ENCODE data around the gene MTFMT. TPM values are rescaled to one million over a fixed set of nuclear protein-coding genes. Genes with fewer than 3 reads are reported as not detected.

The MTFMT gene
- total and polyA plus RNA-seq, 2 experiments from 2014 or later: 19.0 to 36.0 TPM

- H3K4me3 ChIP-seq: no peak overlapping the region
- no peaks in the 10 kb centered on the region for H3K27me3 Mint-ChIP-seq (ENCODE audit: insufficient read depth, low read depth, poor library complexity)
- no peak for TF ChIP-seq CTCF (conservative IDR thresholded peaks at IDR 0.05; ENCODE audit: low read depth in 2 of 2)
- TF ChIP-seq NANOG (IDR thresholded peaks at IDR 0.05; ENCODE audit: borderline replicate concordance): no peak
- TF ChIP-seq JUNB (IDR thresholded peaks at IDR 0.05; ENCODE audit: unreplicated experiment): no peak
- TF ChIP-seq STAT1 (IDR thresholded peaks at IDR 0.05; ENCODE audit: unreplicated experiment): no peak
- no peak for TF ChIP-seq ETS1 (IDR thresholded peaks at IDR 0.05)
- TF ChIP-seq EZH2phosphoT487 (IDR thresholded peaks at IDR 0.05; ENCODE audit: unreplicated experiment): no peak
- no peak for TF ChIP-seq ZNF114 (CRISPR knock-in tag; IDR thresholded peaks at IDR 0.05)
- TF ChIP-seq ZNF331 (CRISPR knock-in tag; IDR thresholded peaks at IDR 0.05; ENCODE audit: low read depth): no peak
- no peak for TF ChIP-seq REST (IDR thresholded peaks at IDR 0.05; ENCODE audit: unreplicated experiment)
- no peak for TF ChIP-seq EZH2 (IDR thresholded peaks at IDR 0.05; ENCODE audit: low read depth, unreplicated experiment)
- TF ChIP-seq POLR2AphosphoS5 (IDR thresholded peaks at IDR 0.05; ENCODE audit: low read depth): no peak
- no peak for TF ChIP-seq ZNF462 (CRISPR knock-in tag; IDR thresholded peaks at IDR 0.05)
- TF ChIP-seq CREB1 (CRISPR knock-in tag; IDR thresholded peaks at IDR 0.05; ENCODE audit: low read depth): no peak
Measured at GRCh38 chr15:65038836-65039235, 9.4 kb upstream of the MTFMT start.

More at GRCh38 chr15:65038836-65039235, 9.4 kb upstream of the MTFMT start:
- no peak overlapping the region for H3K4me3 Mint-ChIP-seq
- Histone ChIP-seq H3K79me2 (replicated peaks; ENCODE audit: insufficient read depth) (no peaks in the 10 kb centered on the region), H3K27me3 (ENCODE audit: insufficient read depth) (no peaks in the 10 kb centered on the region), H3K4me2 (no peak overlapping the region), H4K20me1 (replicated peaks; ENCODE audit: insufficient read depth) (no peaks in the 10 kb centered on the region), H3K9me2 (ENCODE audit: insufficient read depth) (no peaks in the 10 kb centered on the region), H3F3A (replicated peaks; ENCODE audit: low read depth) (no peaks in the 10 kb centered on the region), H2AFZ (peak overlapping the region; percentile 43; the same call in 1 of the 2 replicates), H3K36me3 (ENCODE audit: insufficient read depth) (no peaks in the 10 kb centered on the region), H3K4me1 (ENCODE audit: insufficient read depth) (no peaks in the 10 kb centered on the region), H3K27ac (ENCODE audit: low read depth) (no peak overlapping the region)
- DNase-seq (ENCODE audit: low spot score) (no peak), ATAC-seq (no peak)
- H3K4me1 Mint-ChIP-seq: no peaks in the 10 kb centered on the region
- no peak overlapping the region for H3K27ac Mint-ChIP-seq
- no peaks in the 10 kb centered on the region for H3K36me3 Mint-ChIP-seq (ENCODE audit: low read depth)
- no peaks in the 10 kb centered on the region for H3K9me3 Mint-ChIP-seq
